GM12865 (cell line): ENCODE data around the gene LRP1-AS.

ENCODE experiments used
- DNase-seq: peaks from one replicate; pipeline ENCODE4 v3.0.0; 2010; ENCODE audit warnings: low read depth
- H3K4me3 ChIP-seq: 2 replicates; pipeline ENCODE4 v1.5.1; 2011; ENCODE audit warnings: mild to moderate bottlenecking, low read depth, low read length, control low read depth
- TF ChIP-seq, protein P1 (sequence below): IDR thresholded peaks from 2 replicates; pipeline ENCODE4 v1.5.1; 2011; ENCODE audit warnings: low read length, control low read depth, low read depth, inconsistent platforms; ENCODE audit not compliant: insufficient read depth; ENCODE audit errors: missing control alignments

Gene LRP1-AS

DNA sequence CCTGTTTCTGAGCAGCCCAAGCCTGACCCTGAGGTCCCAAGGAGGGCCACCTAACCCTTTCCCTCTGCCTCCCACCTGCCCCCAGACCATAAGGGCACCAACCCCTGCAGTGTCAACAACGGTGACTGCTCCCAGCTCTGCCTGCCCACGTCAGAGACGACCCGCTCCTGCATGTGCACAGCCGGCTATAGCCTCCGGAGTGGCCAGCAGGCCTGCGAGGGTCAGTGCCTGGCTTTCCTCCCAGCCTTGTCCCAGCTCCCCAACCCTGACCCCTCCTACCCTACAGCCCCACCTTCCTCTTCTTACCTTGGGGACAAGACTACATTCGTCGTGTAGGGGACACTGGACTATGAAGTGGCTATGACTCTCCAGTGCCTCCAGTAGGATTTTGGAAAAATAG, 33.7 kb upstream of the LRP1-AS start:
- DNase-seq: no peak
- TF ChIP-seq, protein P1, sequence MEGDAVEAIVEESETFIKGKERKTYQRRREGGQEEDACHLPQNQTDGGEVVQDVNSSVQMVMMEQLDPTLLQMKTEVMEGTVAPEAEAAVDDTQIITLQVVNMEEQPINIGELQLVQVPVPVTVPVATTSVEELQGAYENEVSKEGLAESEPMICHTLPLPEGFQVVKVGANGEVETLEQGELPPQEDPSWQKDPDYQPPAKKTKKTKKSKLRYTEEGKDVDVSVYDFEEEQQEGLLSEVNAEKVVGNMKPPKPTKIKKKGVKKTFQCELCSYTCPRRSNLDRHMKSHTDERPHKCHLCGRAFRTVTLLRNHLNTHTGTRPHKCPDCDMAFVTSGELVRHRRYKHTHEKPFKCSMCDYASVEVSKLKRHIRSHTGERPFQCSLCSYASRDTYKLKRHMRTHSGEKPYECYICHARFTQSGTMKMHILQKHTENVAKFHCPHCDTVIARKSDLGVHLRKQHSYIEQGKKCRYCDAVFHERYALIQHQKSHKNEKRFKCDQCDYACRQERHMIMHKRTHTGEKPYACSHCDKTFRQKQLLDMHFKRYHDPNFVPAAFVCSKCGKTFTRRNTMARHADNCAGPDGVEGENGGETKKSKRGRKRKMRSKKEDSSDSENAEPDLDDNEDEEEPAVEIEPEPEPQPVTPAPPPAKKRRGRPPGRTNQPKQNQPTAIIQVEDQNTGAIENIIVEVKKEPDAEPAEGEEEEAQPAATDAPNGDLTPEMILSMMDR: no peak

DNA sequence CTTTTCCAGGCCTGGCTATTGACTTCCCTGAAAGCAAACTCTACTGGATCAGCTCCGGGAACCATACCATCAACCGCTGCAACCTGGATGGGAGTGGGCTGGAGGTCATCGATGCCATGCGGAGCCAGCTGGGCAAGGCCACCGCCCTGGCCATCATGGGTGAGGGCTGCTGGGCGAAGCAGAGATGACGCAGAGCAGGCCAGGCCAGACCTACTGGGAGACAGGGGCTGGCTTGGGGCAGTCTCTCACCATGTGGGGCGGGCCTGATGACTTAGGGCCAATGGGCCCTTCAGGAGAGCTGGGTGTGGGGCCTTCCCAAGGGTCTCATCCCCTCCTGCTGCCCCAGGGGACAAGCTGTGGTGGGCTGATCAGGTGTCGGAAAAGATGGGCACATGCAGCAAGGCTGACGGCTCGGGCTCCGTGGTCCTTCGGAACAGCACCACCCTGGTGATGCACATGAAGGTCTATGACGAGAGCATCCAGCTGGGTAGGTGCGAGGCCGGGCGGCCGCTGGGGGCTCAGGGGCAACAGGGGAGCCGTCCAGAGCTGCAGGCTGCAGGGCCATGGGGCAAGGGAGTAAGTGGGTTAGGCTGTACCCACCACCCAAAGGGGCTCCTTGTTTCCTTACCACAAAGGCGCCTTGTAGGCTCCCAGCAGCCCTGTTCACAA, 33.0 kb upstream of the LRP1-AS start:
- H3K4me3 ChIP-seq: no peak overlapping the region
- TF ChIP-seq, protein P1: no peak
- no peak for DNase-seq

More for the DNA sequence above, 33.7 kb upstream of the LRP1-AS start:
- no peak overlapping the region for H3K4me3 ChIP-seq

DNA sequence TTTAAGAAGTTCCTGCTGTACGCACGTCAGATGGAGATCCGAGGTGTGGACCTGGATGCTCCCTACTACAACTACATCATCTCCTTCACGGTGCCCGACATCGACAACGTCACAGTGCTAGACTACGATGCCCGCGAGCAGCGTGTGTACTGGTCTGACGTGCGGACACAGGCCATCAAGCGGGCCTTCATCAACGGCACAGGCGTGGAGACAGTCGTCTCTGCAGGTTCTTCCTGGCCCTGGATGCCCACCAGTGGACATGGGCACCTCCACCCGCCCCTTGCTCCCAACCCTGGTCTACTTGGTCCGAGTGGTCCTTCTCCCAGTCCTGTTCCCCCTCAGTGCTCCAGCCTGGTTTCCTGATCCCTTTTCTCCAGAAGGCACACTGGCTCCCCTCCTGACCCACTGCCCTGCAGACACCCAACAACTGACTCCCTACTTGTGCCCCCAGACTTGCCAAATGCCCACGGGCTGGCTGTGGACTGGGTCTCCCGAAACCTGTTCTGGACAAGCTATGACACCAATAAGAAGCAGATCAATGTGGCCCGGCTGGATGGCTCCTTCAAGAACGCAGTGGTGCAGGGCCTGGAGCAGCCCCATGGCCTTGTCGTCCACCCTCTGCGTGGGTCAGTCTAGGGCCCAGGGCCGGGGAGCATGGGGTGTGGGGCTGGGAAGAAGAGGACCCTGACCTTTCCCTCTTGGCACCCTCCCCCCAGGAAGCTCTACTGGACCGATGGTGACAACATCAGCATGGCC, 32.1 kb upstream of the LRP1-AS start:
- TF ChIP-seq, protein P1: no peak
- no peak for DNase-seq
- H3K4me3 ChIP-seq: no peak overlapping the region

DNA sequence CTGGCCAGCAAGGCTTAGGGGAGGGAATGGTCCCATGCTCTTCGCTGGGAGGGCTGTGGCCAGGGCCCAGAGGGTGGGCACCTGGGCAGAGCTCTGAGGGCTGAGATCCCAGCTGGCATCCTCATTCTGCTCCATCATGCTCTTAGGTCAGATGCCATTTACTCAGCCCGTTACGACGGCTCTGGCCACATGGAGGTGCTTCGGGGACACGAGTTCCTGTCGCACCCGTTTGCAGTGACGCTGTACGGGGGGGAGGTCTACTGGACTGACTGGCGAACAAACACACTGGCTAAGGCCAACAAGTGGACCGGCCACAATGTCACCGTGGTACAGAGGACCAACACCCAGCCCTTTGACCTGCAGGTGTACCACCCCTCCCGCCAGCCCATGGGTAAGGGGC, 30.8 kb upstream of the LRP1-AS start:
- DNase-seq: no peak
- TF ChIP-seq, protein P1: no peak
- H3K4me3 ChIP-seq: no peak overlapping the region

DNA sequence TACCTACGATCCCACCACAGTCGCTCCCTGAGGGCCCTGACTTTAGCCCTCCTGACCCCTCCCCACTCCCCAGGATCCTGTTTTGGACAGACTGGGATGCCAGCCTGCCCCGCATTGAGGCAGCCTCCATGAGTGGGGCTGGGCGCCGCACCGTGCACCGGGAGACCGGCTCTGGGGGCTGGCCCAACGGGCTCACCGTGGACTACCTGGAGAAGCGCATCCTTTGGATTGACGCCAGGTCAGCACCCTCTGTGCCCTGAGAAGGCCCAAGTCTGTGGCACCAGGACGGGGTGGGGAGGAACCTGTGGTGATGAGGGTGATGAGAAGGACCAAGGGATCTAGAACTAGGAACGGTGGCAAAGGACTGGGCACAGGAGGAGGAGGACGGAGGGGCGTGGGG, 29.9 kb upstream of the LRP1-AS start:
- TF ChIP-seq, protein P1: no peak
- H3K4me3 ChIP-seq: no peak overlapping the region
- DNase-seq: no peak

DNA sequence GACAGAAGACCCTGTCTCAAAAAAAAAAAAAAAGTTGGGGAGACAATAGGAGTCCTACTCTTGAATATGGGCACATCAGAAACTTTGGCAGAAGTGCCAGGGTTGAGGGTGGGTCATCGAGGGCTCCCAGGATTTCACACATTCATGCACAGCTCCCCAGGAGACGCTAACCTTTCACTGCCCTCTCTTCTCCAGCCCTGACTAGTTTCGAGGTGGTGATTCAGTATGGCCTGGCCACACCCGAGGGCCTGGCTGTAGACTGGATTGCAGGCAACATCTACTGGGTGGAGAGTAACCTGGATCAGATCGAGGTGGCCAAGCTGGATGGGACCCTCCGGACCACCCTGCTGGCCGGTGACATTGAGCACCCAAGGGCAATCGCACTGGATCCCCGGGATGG, 29.4 kb upstream of the LRP1-AS start:
- H3K4me3 ChIP-seq: no peak overlapping the region
- no peak for DNase-seq
- TF ChIP-seq, protein P1: no peak

DNA sequence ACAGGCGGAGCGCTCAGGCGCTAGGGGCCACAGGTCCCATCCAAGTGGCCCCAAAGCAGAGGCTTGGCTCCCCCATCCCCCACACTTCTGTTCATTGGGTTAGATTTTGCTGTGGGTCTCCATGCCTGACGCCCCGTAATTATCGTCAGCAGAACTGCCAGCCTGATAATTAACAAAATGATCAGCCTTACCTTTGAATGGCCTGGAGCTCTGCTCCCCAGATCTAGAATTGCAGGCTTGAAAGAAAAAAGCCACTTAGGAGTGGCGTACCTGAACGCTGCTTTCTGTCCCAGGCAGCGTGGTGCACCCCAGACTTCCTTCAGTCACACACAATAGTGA, 28.7 kb upstream of the LRP1-AS start:
- H3K4me3 ChIP-seq: no peak overlapping the region
- TF ChIP-seq, protein P1: no peak
- DNase-seq: no peak
